H1 (cell line): Measurements from ENCODE around the gene SPEF1. TPM values are rescaled to one million over a fixed set of nuclear protein-coding genes. Genes with fewer than 3 reads are reported as not detected.

Experiments used
- ASH2L ChIP-seq: fragments of 200-600, 300-600 bp; sonication (generic); IDR thresholded peaks from one replicate; pipeline ENCODE4 v1.7.1; 2017; ENCODE audit warnings: low read length
- BACH1 ChIP-seq: IDR thresholded peaks from 2 replicates; pipeline ENCODE4 v1.6.1; 2012; ENCODE audit warnings: low read length, improper control_type of control experiment
- BRCA1 ChIP-seq: IDR thresholded peaks from 2 replicates; pipeline ENCODE4 v1.6.1; 2012; ENCODE audit warnings: low read depth, low read length, improper control_type of control experiment
- CBX5 ChIP-seq: fragments of 300-800, 300-1000 bp; sonication (generic); IDR thresholded peaks from 2 replicates; pipeline ENCODE4 v1.7.1; 2016; ENCODE audit warnings: antibody characterized with exemption, low read length, low read depth
- EZH2 ChIP-seq: fragments of 200-600 bp; sonication (generic); IDR thresholded peaks from 2 replicates; pipeline ENCODE4 v1.7.1; 2012; ENCODE audit warnings: low read depth, mild to moderate bottlenecking, moderate library complexity, low read length, inconsistent platforms; ENCODE audit not compliant: severe bottlenecking
- GABPA ChIP-seq: IDR thresholded peaks from 2 replicates; pipeline ENCODE4 v1.6.1; 2011; ENCODE audit warnings: mild to moderate bottlenecking, low read length, moderate library complexity, borderline replicate concordance; ENCODE audit not compliant: insufficient read depth
- JUN ChIP-seq: IDR thresholded peaks from 2 replicates; pipeline ENCODE4 v1.6.1; 2011; ENCODE audit warnings: low read depth, mild to moderate bottlenecking, improper control_type of control experiment, low read length
- JUND ChIP-seq: IDR thresholded peaks from 2 replicates; pipeline ENCODE4 v1.6.1; 2011; ENCODE audit warnings: mild to moderate bottlenecking, improper control_type of control experiment, low read length
- MAFK ChIP-seq: IDR thresholded peaks from 2 replicates; pipeline ENCODE4 v1.6.1; 2012; ENCODE audit warnings: low read depth, mild to moderate bottlenecking, improper control_type of control experiment, low read length
- PHF8 ChIP-seq: fragments of 200-600 bp; sonication (generic); conservative IDR thresholded peaks from 2 replicates; pipeline ENCODE4 v1.7.1; 2012; ENCODE audit warnings: low read depth, mild to moderate bottlenecking, inconsistent platforms, low read length, moderate library complexity
- POLR2A ChIP-seq, 2 experiments: IDR thresholded peaks; 1 replicate in 1 of 2; 2 replicates in 1 of 2; pipeline ENCODE4 v1.6.1; 2011; ENCODE audit warnings: low read depth in 2 of 2, low read length in 2 of 2, mild to moderate bottlenecking in 2 of 2; ENCODE audit errors: control extremely low read depth in 1 of 2
- POLR2AphosphoS5 ChIP-seq: IDR thresholded peaks from 2 replicates; pipeline ENCODE4 v1.6.1; 2011; ENCODE audit warnings: low read depth, low read length
- RBBP5 ChIP-seq: IDR thresholded peaks from 2 replicates; pipeline ENCODE4 v1.7.1; 2012; ENCODE audit warnings: low read depth, mild to moderate bottlenecking, inconsistent platforms, low read length, moderate library complexity, borderline replicate concordance
- RFX5 ChIP-seq: IDR thresholded peaks from 2 replicates; pipeline ENCODE4 v1.6.1; 2011; ENCODE audit warnings: low read depth, low read length, improper control_type of control experiment, borderline replicate concordance
- RXRA ChIP-seq: IDR thresholded peaks from 2 replicates; pipeline ENCODE4 v1.6.1; 2011; ENCODE audit warnings: low read depth, mild to moderate bottlenecking, low read length, moderate library complexity; ENCODE audit not compliant: insufficient read depth
- SP1 ChIP-seq: IDR thresholded peaks from 2 replicates; pipeline ENCODE4 v1.6.1; 2011; ENCODE audit warnings: low read depth, low read length
- SP2 ChIP-seq: IDR thresholded peaks from 2 replicates; pipeline ENCODE4 v1.6.1; 2012; ENCODE audit warnings: mild to moderate bottlenecking, low read length, inconsistent platforms
- SRF ChIP-seq: IDR thresholded peaks from 2 replicates; pipeline ENCODE4 v1.6.1; 2011; ENCODE audit warnings: mild to moderate bottlenecking, low read depth, low read length, moderate library complexity
- TAF7 ChIP-seq: optimal IDR thresholded peaks from 2 replicates; pipeline ENCODE3; 2011; ENCODE audit warnings: low read depth, mild to moderate bottlenecking, inconsistent platforms, low read length, moderate library complexity, borderline replicate concordance
- TEAD4 ChIP-seq: IDR thresholded peaks from 2 replicates; pipeline ENCODE4 v1.6.1; 2012; ENCODE audit warnings: low read depth, low read length, inconsistent platforms, mixed read lengths
- ZNF274 ChIP-seq: IDR thresholded peaks from 2 replicates; pipeline ENCODE4 v1.7.0; 2012; ENCODE audit warnings: low read length, borderline replicate concordance; ENCODE audit errors: extremely low read depth
- polyA plus RNA-seq, 7 experiments: library from polyadenylated mRNA; depleted of rRNA in 3 of 7; stranded (reverse) in 5 of 7; unstranded in 2 of 7; fragments of >200 nt in 5 of 7; fragments of 200-250 nt in 2 of 7; gene quantifications; 1 replicate in 5 of 7; 2 replicates in 1 of 7; 4 replicates in 1 of 7; pipeline versions ENCODE4 v1.2.1 to v1.2.3, GENCODE V29; 2011 to 2013; ENCODE audit warnings: missing spikeins in 2 of 7, mixed read lengths in 2 of 7
- total RNA-seq: library from RNA; stranded (reverse); fragmentation: NEBNext Ultra II Directional; extraction: Animal tissue kit (Norgen Biotek cat#: 25700); gene quantifications from 2 replicates; pipeline ENCODE4 v1.2.1, GENCODE V29; 2021
- TF ChIP-seq, protein P1 (sequence below): IDR thresholded peaks from 2 replicates; pipeline ENCODE4 v1.6.1; 2011; ENCODE audit warnings: low read length, improper control_type of control experiment
- TF ChIP-seq, protein P2 (sequence below): IDR thresholded peaks from 2 replicates; pipeline ENCODE4 v1.6.1; 2011; ENCODE audit warnings: low read depth, mild to moderate bottlenecking, low read length; ENCODE audit not compliant: insufficient read depth

SPEF1 gene
- total and polyA plus RNA-seq, 2 of the 8 experiments (the other 6 are each of a cell fraction or from before 2014, with no cell fraction given), result 0.51 to 0.71 TPM

DNA sequence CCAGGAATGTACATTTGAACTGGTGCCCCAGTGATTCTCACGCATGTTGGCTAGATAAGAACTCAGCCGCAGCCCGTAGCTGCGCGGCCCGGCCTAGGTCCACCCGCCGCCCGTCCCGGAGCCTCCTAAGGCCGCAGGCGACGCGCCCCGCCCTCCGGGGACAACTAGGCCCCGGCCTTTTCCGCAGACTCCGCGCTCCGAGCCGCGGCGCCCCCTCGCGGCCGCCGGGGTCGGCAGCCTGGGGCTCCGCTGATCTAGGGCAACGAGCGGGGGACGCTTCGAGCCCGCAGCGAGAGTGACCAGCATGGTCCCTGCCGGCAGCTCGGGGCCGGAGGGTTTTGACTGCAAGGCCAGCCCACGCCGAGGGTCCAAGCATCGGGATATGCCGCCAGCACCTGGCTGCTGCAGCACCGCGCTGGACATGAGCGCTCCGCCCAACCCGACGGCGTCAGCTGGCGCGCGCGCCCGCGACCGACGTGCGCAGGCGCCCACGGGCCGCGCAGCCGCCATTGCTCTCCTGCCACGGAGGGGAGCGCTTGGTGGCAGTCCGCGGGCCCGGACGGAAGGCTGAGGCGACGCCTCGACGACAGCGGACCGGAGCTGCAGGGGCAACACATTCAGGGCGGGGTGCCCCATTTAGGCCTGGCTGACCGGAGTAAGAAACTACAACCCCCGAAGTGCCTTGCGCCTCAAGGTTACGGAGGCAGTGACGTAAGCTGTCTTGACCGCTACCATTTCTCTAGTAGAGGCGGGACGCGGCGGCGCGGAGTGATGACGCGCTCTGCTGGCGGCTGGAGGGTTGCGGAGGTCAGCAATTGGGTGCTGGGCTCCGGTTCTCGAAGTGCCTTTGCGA, 39.0 kb upstream of the SPEF1 start, which contains the start of gene AP5S1 (continued):
- TF ChIP-seq, protein P1, sequence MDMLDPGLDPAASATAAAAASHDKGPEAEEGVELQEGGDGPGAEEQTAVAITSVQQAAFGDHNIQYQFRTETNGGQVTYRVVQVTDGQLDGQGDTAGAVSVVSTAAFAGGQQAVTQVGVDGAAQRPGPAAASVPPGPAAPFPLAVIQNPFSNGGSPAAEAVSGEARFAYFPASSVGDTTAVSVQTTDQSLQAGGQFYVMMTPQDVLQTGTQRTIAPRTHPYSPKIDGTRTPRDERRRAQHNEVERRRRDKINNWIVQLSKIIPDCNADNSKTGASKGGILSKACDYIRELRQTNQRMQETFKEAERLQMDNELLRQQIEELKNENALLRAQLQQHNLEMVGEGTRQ, result no peak; the same call in 1 of the 2 replicates
- TF ChIP-seq SP2 (no peak), TEAD4 (no peak; the same call in 1 of the 2 replicates), ZNF274 (no peak), POLR2A (IDR thresholded peaks at IDR 0.05; ENCODE audit: control extremely low read depth in 1 of 2, low read depth in 2 of 2, low read length in 2 of 2) (peak; percentile 76 to 83), RFX5 (no peak), RBBP5 (peak; percentile 100), TAF7 (peak; percentile 75), ASH2L (peak; percentile 100), PHF8 (peak; percentile 88), JUN (no peak), GABPA (no peak), SRF (peak; percentile 78), BRCA1 (0 out of 2 replicates have a peak, but pooled peaks have one; percentile 5), JUND (peak; percentile 79), CBX5 (no peak), BACH1 (0 out of 2 replicates have a peak, but pooled peaks have one; percentile 7), SP1 (peak; percentile 58; the same call in 1 of the 2 replicates), RXRA (no peak), POLR2AphosphoS5 (peak; percentile 81; the same call in 1 of the 2 replicates), MAFK (peak; percentile 52; the same call in 1 of the 2 replicates), EZH2 (no peak)
- TF ChIP-seq, protein P2, sequence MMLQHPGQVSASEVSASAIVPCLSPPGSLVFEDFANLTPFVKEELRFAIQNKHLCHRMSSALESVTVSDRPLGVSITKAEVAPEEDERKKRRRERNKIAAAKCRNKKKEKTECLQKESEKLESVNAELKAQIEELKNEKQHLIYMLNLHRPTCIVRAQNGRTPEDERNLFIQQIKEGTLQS, result peak; percentile 91
